ENCODE measurements around the gene FRMD5.

- TF ChIP-seq POLR2A (IDR thresholded peaks at IDR 0.05) (no peak), CTCF (IDR thresholded peaks at IDR 0.05) (no peak)
These were observed 282.9 kb downstream of the FRMD5 start for GRCh38 chr15:43912208-43912607.
